Activated CD8-positive, alpha-beta memory T cell treated with anti-CD3 and anti-CD28 coated beads, Interleukin-2, amount 50 U/mL, for 24 hours (primary cell): ENCODE results near the gene SLC25A34.

ENCODE experiments used
- DNase-seq: peaks from one replicate; pipeline ENCODE4 v3.0.0-alpha.2; 2020; ENCODE audit errors: extremely low read depth

The SLC25A34 gene

GRCh38 chr1:15751717-15752116 is 15.7 kb downstream of the SLC25A34 start:
- DNase-seq, result no peak

- DNase-seq, result no peak
These were observed 17.7 kb downstream of the SLC25A34 start for GRCh38 chr1:15753776-15754175.

- no peak for DNase-seq
These were observed 19.1 kb downstream of the SLC25A34 start for GRCh38 chr1:15755021-15755645.

- DNase-seq, result no peak
These were observed 19.6 kb downstream of the SLC25A34 start for GRCh38 chr1:15755646-15756040.

DNA sequence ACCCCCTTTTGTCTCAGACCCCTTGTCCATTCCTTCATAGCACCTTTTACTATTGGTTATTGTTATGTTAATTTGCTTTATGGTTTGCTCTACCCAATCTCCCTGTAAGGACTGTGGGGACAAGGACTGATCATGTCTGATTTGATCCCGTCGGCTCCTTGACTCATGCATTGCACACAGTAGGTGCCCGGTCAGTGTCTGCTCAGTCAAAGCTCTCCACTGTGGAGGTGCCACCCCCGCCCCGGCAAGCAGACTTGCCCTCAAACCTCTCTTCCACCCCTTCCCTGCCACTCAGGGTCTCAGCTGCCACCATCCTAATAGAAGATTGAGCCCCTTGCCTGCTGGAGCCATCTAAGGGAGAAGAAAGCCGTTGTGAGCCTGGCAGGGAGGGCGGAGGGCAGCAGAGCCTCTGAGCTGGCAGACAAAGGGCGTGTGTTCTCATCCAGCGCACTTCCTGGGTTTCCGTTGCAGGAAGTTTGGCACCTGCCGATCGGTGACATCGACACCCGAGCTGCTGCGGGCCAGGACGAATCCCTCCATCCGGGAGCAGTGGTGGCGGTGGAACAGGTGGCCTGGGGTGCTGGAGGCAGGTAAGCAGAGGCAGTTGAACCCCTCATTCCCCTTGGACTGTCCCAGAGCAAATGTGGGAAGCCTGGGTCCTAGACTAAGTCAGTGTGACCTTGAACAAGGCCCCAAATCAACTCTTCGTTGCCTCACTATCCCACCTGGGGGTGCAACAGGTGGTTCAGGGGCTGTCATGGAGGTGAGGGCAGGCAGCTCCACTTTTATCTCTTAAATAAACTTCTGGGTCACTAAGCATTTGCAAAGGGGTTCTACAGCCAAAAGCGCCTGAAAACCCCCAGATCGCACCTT is 20.3 kb downstream of the SLC25A34 start:
- no peak for DNase-seq

DNA sequence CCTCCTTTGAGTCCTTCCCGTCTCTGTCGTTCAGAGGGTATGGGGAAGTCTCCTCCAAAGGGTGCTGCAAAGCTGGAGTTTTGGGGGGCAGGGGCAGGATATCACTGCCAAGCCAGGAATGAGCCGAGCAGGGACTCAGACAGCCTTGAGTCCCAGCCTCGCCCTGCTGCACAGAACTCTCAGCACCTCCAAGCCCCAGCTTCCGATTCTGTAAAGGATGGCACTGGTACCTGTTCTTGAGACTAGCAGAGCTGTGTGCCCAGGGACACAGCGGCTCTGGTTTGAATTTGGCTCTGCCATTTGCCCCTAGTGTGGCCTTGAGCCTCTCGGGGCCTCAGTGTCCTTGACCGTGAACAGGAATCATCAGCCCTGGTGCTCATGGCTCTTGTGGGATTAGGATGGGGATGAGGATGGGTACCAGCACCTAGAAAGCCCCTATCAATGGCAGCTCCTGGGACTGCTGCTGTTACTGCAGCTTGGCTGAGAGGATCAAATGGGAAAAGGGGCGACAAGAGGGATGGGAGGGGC is 21.0 kb downstream of the SLC25A34 start:
- DNase-seq, result no peak

DNA sequence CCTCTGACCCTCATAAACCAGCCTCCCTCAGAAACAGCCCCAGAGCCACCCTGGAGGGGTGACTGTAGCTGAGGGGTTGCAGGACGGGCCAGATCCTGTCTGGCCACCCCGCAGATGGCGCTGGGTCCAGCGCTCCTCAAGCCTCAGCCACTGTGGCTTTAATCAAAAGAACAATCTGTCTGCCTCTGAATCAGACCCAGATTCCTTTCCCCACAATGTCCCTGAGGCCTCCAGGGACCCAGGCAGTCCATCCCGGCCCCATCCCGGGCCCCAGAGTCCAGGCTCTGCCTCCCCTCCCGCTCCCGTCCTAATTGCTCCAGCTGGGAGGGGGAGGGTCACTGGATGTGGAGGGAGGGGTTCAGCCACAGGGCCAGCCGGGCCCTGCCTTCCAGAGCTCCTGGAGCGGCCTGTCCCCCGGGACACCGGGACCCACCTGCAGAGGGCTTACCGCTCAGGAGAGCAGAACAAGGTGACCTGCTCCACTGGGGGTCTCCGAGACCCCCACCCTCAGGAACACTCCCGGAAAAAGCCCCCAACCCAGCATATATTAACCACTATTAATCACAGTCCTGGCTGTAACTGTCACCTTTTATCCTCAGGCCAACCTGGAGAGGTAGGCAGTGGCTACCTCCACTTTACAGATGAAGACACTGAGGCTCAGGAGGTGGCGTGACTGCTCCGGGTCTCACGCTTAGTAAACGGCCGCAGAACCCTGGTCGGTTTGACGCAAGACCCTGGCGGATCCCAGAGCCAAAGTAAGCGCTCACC is 21.7 kb downstream of the SLC25A34 start:
- DNase-seq, result no peak

DNA sequence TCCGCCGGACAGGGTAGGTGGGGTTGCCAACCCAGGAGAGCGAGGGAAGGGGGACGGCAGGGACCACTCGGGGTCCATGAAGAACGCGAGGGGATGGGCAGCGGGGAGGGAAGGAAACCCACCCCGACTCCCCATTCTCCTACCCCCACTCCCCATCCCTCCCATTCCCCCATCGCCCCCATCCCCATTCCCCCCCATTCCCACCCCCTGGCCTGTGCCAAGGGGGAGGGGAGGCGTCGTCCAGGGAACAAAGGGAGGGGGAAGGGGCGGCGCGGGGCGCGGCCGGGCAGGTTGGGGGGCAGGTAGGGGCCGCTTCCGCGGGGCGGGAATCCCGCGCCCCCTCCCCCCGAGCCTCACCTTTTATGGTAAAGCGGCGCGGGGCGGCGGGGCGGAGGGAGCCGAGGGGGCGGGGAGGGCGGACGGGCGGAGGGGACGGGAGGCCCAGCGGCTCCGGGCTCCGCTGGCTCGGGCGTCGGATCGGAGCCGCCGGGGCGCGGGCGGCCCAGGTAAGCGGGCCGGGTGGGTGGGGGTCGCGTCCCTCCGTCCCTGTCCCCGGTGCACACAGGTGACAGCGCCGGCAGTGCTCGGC is 22.4 kb downstream of the SLC25A34 start, which contains the start of gene FBLIM1:
Gene FBLIM1 (plus strand): TSS at position 453 of the 589 bp plus-strand sequence. CDS start 6,189 bp downstream, outside the sequence.
- DNase-seq, result no peak

GRCh38 chr1:15758953-15759661 is 23.0 kb downstream of the SLC25A34 start:
- no peak for DNase-seq

DNA sequence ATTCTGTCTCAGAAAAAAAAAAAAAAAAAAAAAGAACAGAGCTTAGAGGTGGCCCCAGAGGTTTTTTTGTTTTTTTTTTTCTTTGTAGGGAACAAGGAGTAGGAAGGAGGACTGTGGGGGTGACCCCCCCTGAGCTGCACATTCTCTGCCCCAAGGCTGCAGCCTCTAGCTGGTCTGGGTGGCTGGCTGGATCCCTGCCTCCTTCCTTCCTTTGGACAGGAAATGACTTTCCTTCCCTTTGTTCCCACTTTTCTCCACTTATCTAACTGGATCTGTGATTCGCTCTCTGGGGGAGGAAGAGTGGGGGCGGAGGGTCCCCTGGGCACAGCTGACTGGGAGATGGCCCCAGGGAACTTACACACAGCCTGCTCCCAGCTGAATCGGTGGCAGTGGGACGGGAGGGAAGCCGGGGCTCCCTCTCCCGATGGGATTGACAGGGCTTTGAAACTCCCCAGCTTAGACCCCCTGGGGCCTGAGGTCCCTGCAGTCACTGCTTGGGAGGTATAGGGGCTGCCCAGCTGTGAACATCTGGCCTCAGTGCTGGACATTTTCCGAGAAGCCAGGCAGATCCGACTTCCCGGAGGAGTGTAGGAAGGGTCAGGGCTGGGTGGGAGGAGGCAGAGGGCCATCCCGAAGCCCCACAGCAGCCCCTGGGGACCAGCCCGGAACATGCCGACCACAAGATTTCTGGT is 24.6 kb downstream of the SLC25A34 start:
- DNase-seq, result no peak

GRCh38 chr1:15761366-15762128 is 25.5 kb downstream of the SLC25A34 start:
- DNase-seq, result no peak

GRCh38 chr1:15762546-15762945 is 26.5 kb downstream of the SLC25A34 start:
- DNase-seq, result no peak

DNA sequence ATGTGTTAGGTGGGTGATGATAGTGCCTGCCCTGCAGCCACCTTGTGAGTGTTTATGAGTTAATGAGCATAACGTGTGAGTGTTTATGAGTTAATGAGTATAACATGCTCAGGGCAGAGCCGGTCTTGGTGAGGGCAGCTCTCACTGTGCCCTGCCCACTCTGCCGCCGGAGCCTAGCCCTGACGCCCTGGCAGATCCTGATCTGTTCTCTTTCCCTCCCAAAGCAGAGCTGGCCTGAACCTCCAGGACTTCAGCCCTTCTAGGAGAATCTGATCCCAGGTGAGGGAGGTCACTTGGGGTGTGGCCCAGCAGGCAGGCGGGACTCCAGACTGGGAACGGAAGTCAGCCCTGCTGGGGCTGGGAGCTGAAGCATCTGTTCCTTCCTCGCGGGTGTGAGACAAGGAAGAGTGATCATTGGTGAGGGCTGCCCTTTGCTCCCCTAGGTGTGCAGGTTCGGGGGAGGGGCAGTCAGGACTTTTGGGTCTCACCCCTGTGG is 28.3 kb downstream of the SLC25A34 start:
- no peak for DNase-seq

- DNase-seq, result no peak
These were observed 28.8 kb downstream of the SLC25A34 start for GRCh38 chr1:15764890-15765289.

GRCh38 chr1:15765495-15766194 is 29.6 kb downstream of the SLC25A34 start:
- no peak for DNase-seq

GRCh38 chr1:15767941-15768340 is 31.9 kb downstream of the SLC25A34 start:
- no peak for DNase-seq

DNA sequence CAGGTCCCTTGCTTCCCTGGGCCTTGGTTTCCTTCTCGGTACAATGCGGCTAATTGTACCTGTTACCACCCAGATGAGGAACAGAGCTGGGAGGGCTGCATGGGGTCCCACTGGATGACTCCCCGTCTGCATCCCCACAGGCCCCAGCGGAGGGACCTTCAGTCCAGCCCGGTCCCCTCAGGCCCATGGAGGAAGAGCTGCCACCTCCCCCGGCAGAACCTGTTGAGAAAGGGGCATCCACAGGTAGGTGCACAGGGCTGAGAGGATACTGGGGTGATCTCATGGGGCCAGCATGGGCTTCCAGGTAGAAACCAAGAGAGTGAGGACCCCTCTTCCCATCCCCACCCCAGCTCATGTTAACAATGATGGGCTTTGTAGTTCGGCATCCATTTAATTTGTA is 32.3 kb downstream of the SLC25A34 start:
- no peak for DNase-seq

- DNase-seq, result no peak
These were observed 34.4 kb downstream of the SLC25A34 start for GRCh38 chr1:15770313-15770962.
